ENCODE results near the gene CAMK2A. TPM values are rescaled to one million over a fixed set of nuclear protein-coding genes. Genes with fewer than 3 reads are reported as not detected.

Gene CAMK2A
- total and polyA plus RNA-seq, 2 donors (not counting 3 experiments of a cell fraction or from before 2014, with no cell fraction given): not detected

GRCh38 chr5:150229571-150229970, 60.0 kb downstream of the CAMK2A start:
- no peak for DNase-seq (ENCODE audit: low read depth, low spot score)
- POLR2A ChIA-PET: no interaction called here
- peaks cover 0 to 2% of the 10 kb centered on the region in 2 experiments for H3K27me3 ChIP-seq (ENCODE audit: control insufficient read depth in 2 of 2, insufficient read depth in 2 of 2, low read length in 2 of 2)
- no peak overlapping the region for H3K4me3 ChIP-seq (replicated peaks in 1 of 3; ENCODE audit: insufficient read depth in 1 of 3, low read depth in 1 of 3, low read length in 3 of 3)
- H3K27ac ChIP-seq (ENCODE audit: insufficient read depth, low read depth, low read length): no peak overlapping the region
- no peaks in the 10 kb centered on the region for H3K79me2 ChIP-seq (ENCODE audit: control insufficient read depth, insufficient read depth, low read length)
- no peak for FAIRE-seq
- H4K20me1 ChIP-seq (replicated peaks; ENCODE audit: control insufficient read depth, extremely low read depth, insufficient read depth, low read length): no peaks in the 10 kb centered on the region
- intact Hi-C loops (cut with micrococcal nuclease) (no loop called here), dilution Hi-C loops (cut with MboI; ENCODE audit: extremely low pct_ligation_motif_present, low sequenced_read_pairs) (no loop called here)
- no peaks in the 10 kb centered on the region for H3K9me3 ChIP-seq (replicated peaks; ENCODE audit: control insufficient read depth, insufficient read depth, low read length)
- CTCF ChIA-PET: interaction anchor here (1.1 kb wide), 1 partner anchor 11 kb away, joined by 3 read pairs; no protein-coding TSS in a partner anchor
- H3K9ac ChIP-seq (replicated peaks; ENCODE audit: extremely low read depth, insufficient read depth, low read length): no peak overlapping the region
- no peak overlapping the region for H3K4me2 ChIP-seq (ENCODE audit: insufficient read depth, low read length)
- no peak overlapping the region for H2AFZ ChIP-seq (ENCODE audit: low read depth, low read length)
- no peak for TF ChIP-seq MAX (IDR thresholded peaks at IDR 0.05; ENCODE audit: insufficient read depth, insufficient read length)
- TF ChIP-seq POLR2A (IDR thresholded peaks at IDR 0.05; ENCODE audit: low read depth, low read length): no peak
- no peak for TF ChIP-seq POLR2AphosphoS5 (IDR thresholded peaks at IDR 0.05; ENCODE audit: insufficient read depth, low read depth, low read length)
- TF ChIP-seq FOS (IDR thresholded peaks at IDR 0.05; ENCODE audit: borderline replicate concordance, insufficient read depth, low read length): no peak
- TF ChIP-seq EZH2 (IDR thresholded peaks at IDR 0.05; ENCODE audit: borderline replicate concordance, low read depth, low read length, severe bottlenecking): no peak
- no peak for TF ChIP-seq JUN (IDR thresholded peaks at IDR 0.05; ENCODE audit: borderline replicate concordance, insufficient read depth, insufficient read length, low read depth)
- no peak for TF ChIP-seq MYC (IDR thresholded peaks at IDR 0.05; ENCODE audit: low read depth, low read length)
- TF ChIP-seq, protein P1, sequence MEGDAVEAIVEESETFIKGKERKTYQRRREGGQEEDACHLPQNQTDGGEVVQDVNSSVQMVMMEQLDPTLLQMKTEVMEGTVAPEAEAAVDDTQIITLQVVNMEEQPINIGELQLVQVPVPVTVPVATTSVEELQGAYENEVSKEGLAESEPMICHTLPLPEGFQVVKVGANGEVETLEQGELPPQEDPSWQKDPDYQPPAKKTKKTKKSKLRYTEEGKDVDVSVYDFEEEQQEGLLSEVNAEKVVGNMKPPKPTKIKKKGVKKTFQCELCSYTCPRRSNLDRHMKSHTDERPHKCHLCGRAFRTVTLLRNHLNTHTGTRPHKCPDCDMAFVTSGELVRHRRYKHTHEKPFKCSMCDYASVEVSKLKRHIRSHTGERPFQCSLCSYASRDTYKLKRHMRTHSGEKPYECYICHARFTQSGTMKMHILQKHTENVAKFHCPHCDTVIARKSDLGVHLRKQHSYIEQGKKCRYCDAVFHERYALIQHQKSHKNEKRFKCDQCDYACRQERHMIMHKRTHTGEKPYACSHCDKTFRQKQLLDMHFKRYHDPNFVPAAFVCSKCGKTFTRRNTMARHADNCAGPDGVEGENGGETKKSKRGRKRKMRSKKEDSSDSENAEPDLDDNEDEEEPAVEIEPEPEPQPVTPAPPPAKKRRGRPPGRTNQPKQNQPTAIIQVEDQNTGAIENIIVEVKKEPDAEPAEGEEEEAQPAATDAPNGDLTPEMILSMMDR (IDR thresholded peaks at IDR 0.05; ENCODE audit: extremely low read depth in 1 of 2, insufficient read depth in 1 of 2, low read depth in 1 of 2, low read length in 2 of 2): no peak
- H3K4me1 ChIP-seq (ENCODE audit: control insufficient read depth, extremely low read depth, insufficient read depth, low read length): no peaks in the 10 kb centered on the region
- H3K9me1 ChIP-seq (replicated peaks; ENCODE audit: control insufficient read depth, extremely low read depth, insufficient read depth, low read length): no peaks in the 10 kb centered on the region
- H3K36me3 ChIP-seq (ENCODE audit: control insufficient read depth in 2 of 2, extremely low read depth in 1 of 2, insufficient read depth in 2 of 2, low read length in 2 of 2): no peaks in the 10 kb centered on the region
- no TSS peak for BruUV-seq (replicated peaks)

Data from endothelial cell of umbilical vein (primary cell).